ENCODE results near the gene MPDU1. TPM values are rescaled to one million over a fixed set of nuclear protein-coding genes. Genes with fewer than 3 reads are reported as not detected.

The MPDU1 gene
- total and polyA plus RNA-seq, 10 of the 15 experiments (the other 5 are each of a cell fraction or from before 2014, with no cell fraction given), result 3.6 to 138 (median 78.9) TPM

GRCh38 chr17:7557775-7558543 lies 25.7 kb upstream of the MPDU1 start (continued):
- TF ChIP-seq MYC (IDR thresholded peaks at IDR 0.05; ENCODE audit: insufficient read depth, insufficient read length, insufficient replicate concordance, low read length, severe bottlenecking) (peak; percentile 10), TCF7 (IDR thresholded peaks at IDR 0.05; ENCODE audit: borderline replicate concordance) (no peak), MYB (IDR thresholded peaks at IDR 0.05; ENCODE audit: borderline replicate concordance, low read depth, low read length) (no peak), HSF1 (IDR thresholded peaks at IDR 0.05; ENCODE audit: low read depth, low read length) (no peak), STAT1 (conservative IDR thresholded peaks at IDR 0.05) (no peak), ZNF274 (IDR thresholded peaks at IDR 0.05; ENCODE audit: insufficient read depth, insufficient read length) (no peak), ELK1 (IDR thresholded peaks at IDR 0.05; ENCODE audit: low read depth, low read length) (no peak), NR2C2 (IDR thresholded peaks at IDR 0.05; ENCODE audit: borderline replicate concordance, control insufficient read depth, insufficient read length, low read depth) (no peak), PAX5 (IDR thresholded peaks at IDR 0.05; ENCODE audit: borderline replicate concordance, low read depth, low read length) (no peak), SPI1 (IDR thresholded peaks at IDR 0.05; ENCODE audit: borderline replicate concordance, insufficient read depth, low read depth, low read length) (peak; percentile 63), HDGF (IDR thresholded peaks at IDR 0.05) (no peak; the same call in 1 of the 2 replicates), NFYA (IDR thresholded peaks at IDR 0.05; ENCODE audit: borderline replicate concordance, low read depth, low read length) (no peak), RBBP5 (conservative IDR thresholded peaks at IDR 0.05) (no peak), FOXM1 (IDR thresholded peaks at IDR 0.05; ENCODE audit: low read depth, low read length) (no peak), TAF1 (IDR thresholded peaks at IDR 0.05; ENCODE audit: borderline replicate concordance, low read depth, low read length) (no peak; the same call in 1 of the 2 replicates), TARDBP (IDR thresholded peaks at IDR 0.05; ENCODE audit: borderline replicate concordance) (no peak), ZNF217 (IDR thresholded peaks at IDR 0.05) (no peak), ATF2 (IDR thresholded peaks at IDR 0.05; ENCODE audit: low read length) (no peak), CBX5 (IDR thresholded peaks at IDR 0.05; ENCODE audit: low read depth) (no peak), EP300 (IDR thresholded peaks at IDR 0.05; ENCODE audit: borderline replicate concordance in 1 of 2, control insufficient read depth in 1 of 2, low read depth in 2 of 2, low read length in 2 of 2) (no peak), TCF12 (IDR thresholded peaks at IDR 0.05; ENCODE audit: low read depth, low read length) (0 out of 2 replicates have a peak, but pooled peaks have one; percentile 57), CHD1 (IDR thresholded peaks at IDR 0.05; ENCODE audit: low read depth, low read length) (no peak), NFYB (IDR thresholded peaks at IDR 0.05; ENCODE audit: insufficient read depth, low read depth, low read length) (no peak), IRF3 (IDR thresholded peaks at IDR 0.05) (no peak), ASH2L (IDR thresholded peaks at IDR 0.05; ENCODE audit: borderline replicate concordance, low read depth) (no peak)

Measured in GM12878 (cell line).